Fibroblast of lung (primary cell): Measurements from ENCODE around the gene TMCO6. TPM values are rescaled to one million over a fixed set of nuclear protein-coding genes. Genes with fewer than 3 reads are reported as not detected.

Experiments
- DNase-seq, 2 donors: peaks; one replicate each; pipeline versions ENCODE4 v3.0.0 to v3.0.0-alpha.2; 2010; ENCODE audit warnings: low read depth in 2 of 2
- H2AFZ ChIP-seq: 2 replicates; pipeline ENCODE4 v1.5.1; 2012; ENCODE audit warnings: low read length, control low read depth, inconsistent platforms
- H3K27ac ChIP-seq: 2 replicates; pipeline ENCODE4 v1.5.1; 2011; ENCODE audit warnings: low read length, control low read depth; ENCODE audit not compliant: insufficient read depth
- H3K27me3 ChIP-seq: 2 replicates; pipeline ENCODE4 v1.5.1; 2011; ENCODE audit warnings: mild to moderate bottlenecking, low read length; ENCODE audit not compliant: control insufficient read depth, insufficient read depth
- H3K36me3 ChIP-seq: 2 replicates; pipeline ENCODE4 v1.5.1; 2011; ENCODE audit warnings: low read length; ENCODE audit not compliant: control insufficient read depth, insufficient read depth
- H3K4me1 ChIP-seq: 2 replicates; pipeline ENCODE4 v1.5.1; 2011; ENCODE audit warnings: low read length; ENCODE audit not compliant: control insufficient read depth, insufficient read depth; ENCODE audit errors: extremely low read depth
- H3K4me2 ChIP-seq: 2 replicates; pipeline ENCODE4 v1.5.1; 2011; ENCODE audit warnings: low read length, control low read depth; ENCODE audit not compliant: insufficient read depth; ENCODE audit errors: extremely low read depth
- H3K4me3 ChIP-seq, 4 experiments: fragments of 200-600 bp in 1 of 4; sonication (generic) in 1 of 4; replicated peaks in 1 of 4; 2 replicates each; pipeline ENCODE4 v1.5.1; 2011 to 2016; ENCODE audit warnings: low read length in 4 of 4, low read depth in 3 of 4, mild to moderate bottlenecking in 3 of 4, control low read depth in 2 of 4, inconsistent platforms in 1 of 4, mixed read lengths in 1 of 4; ENCODE audit not compliant: insufficient read depth in 1 of 4; ENCODE audit errors: control extremely low read depth in 1 of 4
- H3K79me2 ChIP-seq: 2 replicates; pipeline ENCODE4 v1.5.1; 2012; ENCODE audit warnings: mild to moderate bottlenecking, low read length, inconsistent platforms; ENCODE audit not compliant: control insufficient read depth, insufficient read depth
- H3K9ac ChIP-seq: 2 replicates; pipeline ENCODE4 v1.5.1; 2011; ENCODE audit warnings: mild to moderate bottlenecking, low read length, control low read depth; ENCODE audit not compliant: insufficient read depth
- H3K9me3 ChIP-seq: 2 replicates; pipeline ENCODE4 v1.5.1; 2012; ENCODE audit warnings: low read depth, low read length; ENCODE audit not compliant: control insufficient read depth, insufficient read depth
- H4K20me1 ChIP-seq: 2 replicates; pipeline ENCODE4 v1.5.1; 2011; ENCODE audit warnings: low read length; ENCODE audit not compliant: control insufficient read depth, insufficient read depth; ENCODE audit errors: extremely low read depth
- CTCF ChIP-seq, 2 donors: IDR thresholded peaks in 1 of 2; conservative IDR thresholded peaks in 1 of 2; 1 replicate in 1 of 2; 2 replicates in 1 of 2; pipeline ENCODE4 v1.5.1; 2011 to 2012; ENCODE audit warnings: low read length in 2 of 2, control low read depth in 1 of 2, inconsistent platforms in 1 of 2, low read depth in 1 of 2, mild to moderate bottlenecking in 1 of 2
- EZH2 ChIP-seq: IDR thresholded peaks from 2 replicates; pipeline ENCODE4 v1.5.1; 2012; ENCODE audit warnings: low read length, control low read depth, mild to moderate bottlenecking; ENCODE audit errors: missing control alignments
- polyA plus RNA-seq, 2 donors: library from polyadenylated mRNA; depleted of rRNA in 1 of 2; stranded (reverse) in 1 of 2; unstranded in 1 of 2; fragments of >200 nt; gene quantifications; 2 replicates each; pipeline ENCODE4 v1.2.1, GENCODE V29; 2011 to 2012; ENCODE audit warnings: missing spikeins in 1 of 2
- total RNA-seq: library from RNA; depleted of rRNA; stranded (reverse); fragments of >200 nt; gene quantifications from 2 replicates; pipeline ENCODE4 v1.2.1, GENCODE V29; 2014

TMCO6 gene
- total and polyA plus RNA-seq, 2 donors (not counting 1 experiment from before 2014, with no cell fraction given): 7.6 to 18.0 TPM

GRCh38 chr5:140674211-140674610 is 35.0 kb downstream of the TMCO6 start:
- H3K79me2 ChIP-seq: no peaks in the 10 kb centered on the region
- H3K27ac ChIP-seq: no peak overlapping the region
- no peak overlapping the region for H2AFZ ChIP-seq
- H4K20me1 ChIP-seq: no peaks in the 10 kb centered on the region
- H3K4me3 ChIP-seq: no peak overlapping the region
- no peak overlapping the region for H3K4me2 ChIP-seq
- no peak for DNase-seq
- no peaks in the 10 kb centered on the region for H3K9me3 ChIP-seq
- H3K36me3 ChIP-seq: peaks cover 25% of the 10 kb centered on the region
- no peak overlapping the region for H3K9ac ChIP-seq
- TF ChIP-seq CTCF (conservative IDR thresholded peaks at IDR 0.05 in 1 of 2, IDR thresholded peaks at IDR 0.05 in 1 of 2; ENCODE audit: low read depth in 1 of 2, low read length in 2 of 2): no peak
- no peak for TF ChIP-seq EZH2
- H3K4me1 ChIP-seq: no peaks in the 10 kb centered on the region
- H3K27me3 ChIP-seq: no peaks in the 10 kb centered on the region

GRCh38 chr5:140674629-140675028 is 35.4 kb downstream of the TMCO6 start:
- H4K20me1 ChIP-seq: no peaks in the 10 kb centered on the region
- H3K27ac ChIP-seq: no peak overlapping the region
- no peaks in the 10 kb centered on the region for H3K4me1 ChIP-seq
- H3K9me3 ChIP-seq: no peaks in the 10 kb centered on the region
- H3K9ac ChIP-seq: no peak overlapping the region
- TF ChIP-seq CTCF (conservative IDR thresholded peaks at IDR 0.05 in 1 of 2, IDR thresholded peaks at IDR 0.05 in 1 of 2; ENCODE audit: low read depth in 1 of 2, low read length in 2 of 2) (no peak), EZH2 (no peak)
- no peak for DNase-seq
- no peaks in the 10 kb centered on the region for H3K79me2 ChIP-seq
- no peak overlapping the region for H2AFZ ChIP-seq
- H3K4me3 ChIP-seq: no peak overlapping the region
- H3K36me3 ChIP-seq: peaks cover 22% of the 10 kb centered on the region
- no peaks in the 10 kb centered on the region for H3K27me3 ChIP-seq
- no peak overlapping the region for H3K4me2 ChIP-seq

- H3K9me3 ChIP-seq: no peaks in the 10 kb centered on the region
- no peak overlapping the region for H3K4me2 ChIP-seq
- peaks cover 22% of the 10 kb centered on the region for H3K36me3 ChIP-seq
- no peak overlapping the region for H3K4me3 ChIP-seq
- TF ChIP-seq CTCF (conservative IDR thresholded peaks at IDR 0.05 in 1 of 2, IDR thresholded peaks at IDR 0.05 in 1 of 2; ENCODE audit: low read depth in 1 of 2, low read length in 2 of 2) (no peak), EZH2 (no peak)
- H4K20me1 ChIP-seq: no peaks in the 10 kb centered on the region
- no peaks in the 10 kb centered on the region for H3K79me2 ChIP-seq
- no peaks in the 10 kb centered on the region for H3K27me3 ChIP-seq
- DNase-seq: no peak
- no peak overlapping the region for H2AFZ ChIP-seq
- no peaks in the 10 kb centered on the region for H3K4me1 ChIP-seq
- no peak overlapping the region for H3K27ac ChIP-seq
- no peak overlapping the region for H3K9ac ChIP-seq
These were observed 38.7 kb downstream of the TMCO6 start for GRCh38 chr5:140677947-140678346.
